HL-60 (cell line): Measurements from ENCODE around the gene SLC35F6.

Experiments used
- DNase-seq, 2 experiments: peaks; one replicate each; pipeline ENCODE4 v3.0.0-alpha.2; 2010 to 2020; ENCODE audit warnings: low read depth in 1 of 2, low spot score in 1 of 2
- H3K27ac ChIP-seq: fragments of 250-450 bp; sonication (Bioruptor Pico); replicated peaks from 2 replicates; pipeline ENCODE4 v1.5.1; 2020; ENCODE audit warnings: mild to moderate bottlenecking, moderate library complexity
- H3K27me3 ChIP-seq: fragments of 250-450 bp; sonication (Bioruptor Pico); 2 replicates; pipeline ENCODE4 v1.5.1; 2021; ENCODE audit warnings: mild to moderate bottlenecking, moderate library complexity; ENCODE audit not compliant: insufficient read depth, poor library complexity, severe bottlenecking
- H3K4me3 ChIP-seq: replicated peaks from 2 replicates; pipeline ENCODE4 v1.5.1; 2011; ENCODE audit warnings: mild to moderate bottlenecking, control low read depth, low read length; ENCODE audit not compliant: insufficient read depth
- GABPA ChIP-seq: IDR thresholded peaks from 2 replicates; pipeline ENCODE4 v1.6.1; 2012; ENCODE audit warnings: low read depth
- POLR2AphosphoS5 ChIP-seq: IDR thresholded peaks from 2 replicates; pipeline ENCODE4 v1.6.1; 2012; ENCODE audit warnings: low read depth
- SPI1 ChIP-seq: IDR thresholded peaks from 2 replicates; pipeline ENCODE4 v1.6.1; 2012; ENCODE audit warnings: low read depth, mild to moderate bottlenecking, borderline replicate concordance
- TF ChIP-seq, protein P1 (sequence below): IDR thresholded peaks from one replicate; pipeline ENCODE4 v1.5.1; 2011; ENCODE audit warnings: low read length, control low read depth, inconsistent platforms; ENCODE audit not compliant: insufficient read depth
- TF ChIP-seq, protein P2 (sequence below): IDR thresholded peaks from 2 replicates; pipeline ENCODE4 v1.6.1; 2012; ENCODE audit warnings: low read depth; ENCODE audit not compliant: insufficient replicate concordance

SLC35F6 gene

DNA sequence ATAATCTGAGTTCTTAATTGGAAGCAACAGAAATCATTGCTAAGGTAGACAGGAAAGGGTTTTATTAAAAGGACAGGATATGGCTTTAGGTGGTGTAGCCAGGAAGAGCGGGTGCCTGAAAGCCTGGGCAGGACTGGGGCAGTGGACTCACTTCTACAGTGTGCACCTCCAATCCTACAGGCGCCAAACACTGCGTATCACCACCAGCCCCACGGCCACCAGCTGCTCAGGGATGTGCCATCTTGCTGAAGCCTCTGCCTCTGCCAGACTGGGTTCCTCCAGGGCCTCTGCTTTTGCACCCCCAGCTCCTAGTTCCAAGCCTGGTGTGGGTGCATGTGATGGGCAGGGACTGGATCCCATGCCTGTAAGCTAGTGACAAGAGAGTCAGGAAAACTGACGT is 54.2 kb downstream of the SLC35F6 start:
- TF ChIP-seq POLR2AphosphoS5 (no peak), GABPA (no peak), SPI1 (no peak)
- TF ChIP-seq, protein P1, sequence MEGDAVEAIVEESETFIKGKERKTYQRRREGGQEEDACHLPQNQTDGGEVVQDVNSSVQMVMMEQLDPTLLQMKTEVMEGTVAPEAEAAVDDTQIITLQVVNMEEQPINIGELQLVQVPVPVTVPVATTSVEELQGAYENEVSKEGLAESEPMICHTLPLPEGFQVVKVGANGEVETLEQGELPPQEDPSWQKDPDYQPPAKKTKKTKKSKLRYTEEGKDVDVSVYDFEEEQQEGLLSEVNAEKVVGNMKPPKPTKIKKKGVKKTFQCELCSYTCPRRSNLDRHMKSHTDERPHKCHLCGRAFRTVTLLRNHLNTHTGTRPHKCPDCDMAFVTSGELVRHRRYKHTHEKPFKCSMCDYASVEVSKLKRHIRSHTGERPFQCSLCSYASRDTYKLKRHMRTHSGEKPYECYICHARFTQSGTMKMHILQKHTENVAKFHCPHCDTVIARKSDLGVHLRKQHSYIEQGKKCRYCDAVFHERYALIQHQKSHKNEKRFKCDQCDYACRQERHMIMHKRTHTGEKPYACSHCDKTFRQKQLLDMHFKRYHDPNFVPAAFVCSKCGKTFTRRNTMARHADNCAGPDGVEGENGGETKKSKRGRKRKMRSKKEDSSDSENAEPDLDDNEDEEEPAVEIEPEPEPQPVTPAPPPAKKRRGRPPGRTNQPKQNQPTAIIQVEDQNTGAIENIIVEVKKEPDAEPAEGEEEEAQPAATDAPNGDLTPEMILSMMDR, result no peak
- TF ChIP-seq, protein P2, sequence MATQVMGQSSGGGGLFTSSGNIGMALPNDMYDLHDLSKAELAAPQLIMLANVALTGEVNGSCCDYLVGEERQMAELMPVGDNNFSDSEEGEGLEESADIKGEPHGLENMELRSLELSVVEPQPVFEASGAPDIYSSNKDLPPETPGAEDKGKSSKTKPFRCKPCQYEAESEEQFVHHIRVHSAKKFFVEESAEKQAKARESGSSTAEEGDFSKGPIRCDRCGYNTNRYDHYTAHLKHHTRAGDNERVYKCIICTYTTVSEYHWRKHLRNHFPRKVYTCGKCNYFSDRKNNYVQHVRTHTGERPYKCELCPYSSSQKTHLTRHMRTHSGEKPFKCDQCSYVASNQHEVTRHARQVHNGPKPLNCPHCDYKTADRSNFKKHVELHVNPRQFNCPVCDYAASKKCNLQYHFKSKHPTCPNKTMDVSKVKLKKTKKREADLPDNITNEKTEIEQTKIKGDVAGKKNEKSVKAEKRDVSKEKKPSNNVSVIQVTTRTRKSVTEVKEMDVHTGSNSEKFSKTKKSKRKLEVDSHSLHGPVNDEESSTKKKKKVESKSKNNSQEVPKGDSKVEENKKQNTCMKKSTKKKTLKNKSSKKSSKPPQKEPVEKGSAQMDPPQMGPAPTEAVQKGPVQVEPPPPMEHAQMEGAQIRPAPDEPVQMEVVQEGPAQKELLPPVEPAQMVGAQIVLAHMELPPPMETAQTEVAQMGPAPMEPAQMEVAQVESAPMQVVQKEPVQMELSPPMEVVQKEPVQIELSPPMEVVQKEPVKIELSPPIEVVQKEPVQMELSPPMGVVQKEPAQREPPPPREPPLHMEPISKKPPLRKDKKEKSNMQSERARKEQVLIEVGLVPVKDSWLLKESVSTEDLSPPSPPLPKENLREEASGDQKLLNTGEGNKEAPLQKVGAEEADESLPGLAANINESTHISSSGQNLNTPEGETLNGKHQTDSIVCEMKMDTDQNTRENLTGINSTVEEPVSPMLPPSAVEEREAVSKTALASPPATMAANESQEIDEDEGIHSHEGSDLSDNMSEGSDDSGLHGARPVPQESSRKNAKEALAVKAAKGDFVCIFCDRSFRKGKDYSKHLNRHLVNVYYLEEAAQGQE, result no peak
- no peak overlapping the region for H3K4me3 ChIP-seq
- no peak for DNase-seq
- peaks cover 3% of the 10 kb centered on the region for H3K27me3 ChIP-seq
- no peak overlapping the region for H3K27ac ChIP-seq

DNA sequence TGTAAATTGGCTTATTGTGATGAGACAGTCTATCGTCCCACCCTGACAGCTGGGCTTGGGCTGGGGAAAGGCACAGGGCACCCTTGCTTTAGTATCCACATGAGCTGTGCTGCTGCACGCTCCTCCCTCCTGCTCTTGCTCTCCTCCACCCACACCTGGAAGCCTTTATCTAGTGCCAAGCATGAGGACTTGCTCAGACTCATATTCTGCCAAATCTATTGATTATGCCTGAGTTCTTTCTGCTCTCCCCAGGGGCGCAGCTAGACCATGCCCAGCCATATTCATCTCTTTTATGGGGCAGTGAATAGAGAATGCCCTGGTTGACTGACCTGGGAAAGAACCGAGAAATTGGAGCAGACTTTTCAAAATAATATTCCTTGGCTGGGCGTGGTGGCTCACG is 54.9 kb downstream of the SLC35F6 start:
- peaks cover 3% of the 10 kb centered on the region for H3K27me3 ChIP-seq
- H3K27ac ChIP-seq, result no peak overlapping the region
- H3K4me3 ChIP-seq, result no peak overlapping the region
- DNase-seq, result no peak
- TF ChIP-seq SPI1 (no peak), GABPA (no peak), POLR2AphosphoS5 (no peak)
- TF ChIP-seq, protein P2, result no peak
- TF ChIP-seq, protein P1, result no peak

DNA sequence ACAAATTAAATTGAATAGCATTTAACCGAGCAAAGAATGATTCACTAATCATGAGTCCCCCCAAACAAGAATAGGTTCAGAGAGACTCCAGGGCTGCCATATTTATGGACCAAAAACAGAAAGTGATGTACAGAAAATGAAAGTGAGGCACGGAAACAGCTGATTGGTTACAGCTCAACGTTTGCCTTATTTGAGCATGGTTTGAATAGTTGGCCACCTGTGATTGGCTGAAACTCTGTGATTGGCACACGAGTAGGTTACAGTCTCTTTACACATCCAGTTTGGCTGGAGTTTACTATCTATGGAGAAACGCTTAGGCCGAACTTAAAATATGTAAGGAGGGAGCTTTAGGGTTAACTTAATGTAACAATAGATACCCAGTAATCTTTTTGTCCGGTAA is 56.8 kb downstream of the SLC35F6 start:
- Histone ChIP-seq H3K4me3 (no peak overlapping the region), H3K27ac (no peak overlapping the region), H3K27me3 (peaks cover 3% of the 10 kb centered on the region)
- no peak for DNase-seq
- TF ChIP-seq POLR2AphosphoS5, result no peak
- TF ChIP-seq, protein P1, result no peak
- TF ChIP-seq, protein P2, result no peak
- no peak for TF ChIP-seq SPI1
- TF ChIP-seq GABPA, result no peak
